HEK293T (cell line): ENCODE results near the gene LTBP1.

Source experiments
- FOXA1 ChIP-seq: fragments of 450-650 bp; IDR thresholded peaks from 2 replicates; pipeline ENCODE4 v1.6.1; 2016; ENCODE audit warnings: mild to moderate bottlenecking
- SP1 ChIP-seq: fragments of 450-650 bp; IDR thresholded peaks from 2 replicates; pipeline ENCODE4 v1.6.1; 2017

GRCh38 chr2:32948266-32948665 is 1.5 kb downstream of the LTBP1 start:
- TF ChIP-seq SP1: no peak
- no peak for TF ChIP-seq FOXA1
